ENCODE measurements around the gene NTNG2. TPM values are rescaled to one million over a fixed set of nuclear protein-coding genes. Genes with fewer than 3 reads are reported as not detected.

Gene NTNG2
- total and polyA plus RNA-seq, 3 experiments from 2014 or later = 1.3 to 3.6 (median 2.0) TPM

DNA sequence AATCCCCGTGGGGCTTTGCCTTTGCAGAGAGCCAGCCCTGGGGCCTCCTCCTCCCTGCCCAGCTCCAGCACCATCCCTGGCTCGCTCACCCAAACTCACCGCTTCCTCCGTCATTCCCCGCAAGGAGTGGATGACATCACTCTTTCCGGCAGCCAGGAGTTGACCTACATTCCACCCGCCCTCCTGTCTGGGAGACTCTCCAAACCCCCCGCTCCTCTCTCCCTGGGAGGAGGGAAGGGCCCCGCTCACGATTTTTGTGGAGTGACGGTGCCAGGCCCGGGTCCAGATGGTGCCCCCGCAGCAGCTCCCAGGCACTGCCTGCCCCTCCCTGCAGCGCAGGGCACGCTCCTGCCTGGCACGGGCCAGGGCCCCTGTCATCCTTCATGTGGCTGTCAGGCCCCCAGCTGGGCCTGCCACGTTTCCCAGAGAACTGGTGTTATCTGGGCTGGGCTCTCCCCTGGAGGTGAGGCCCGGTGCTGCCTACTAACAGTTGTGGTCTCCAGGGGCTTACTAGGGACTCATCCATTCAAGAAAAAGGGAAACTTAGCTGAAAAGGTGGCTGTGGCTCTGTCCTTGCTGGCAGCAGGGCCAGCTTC is 52.3 kb downstream of the NTNG2 start:
- no peak for DNase-seq
- H3K4me3 ChIP-seq (ENCODE audit: low read length) = no peak overlapping the region
- no peaks in the 10 kb centered on the region for H3K36me3 Mint-ChIP-seq
- no peaks in the 10 kb centered on the region for H3K9me3 ChIP-seq (ENCODE audit: low read length)
- no peaks in the 10 kb centered on the region for H3K36me3 ChIP-seq (ENCODE audit: insufficient read depth, low read length)
- no peak overlapping the region for H3K27ac ChIP-seq (ENCODE audit: low read depth, low read length)
- POLR2A ChIA-PET = no interaction called here
- no peaks in the 10 kb centered on the region for H3K9me3 Mint-ChIP-seq
- CTCF ChIA-PET = no interaction called here
- no peaks in the 10 kb centered on the region for H3K27me3 ChIP-seq (ENCODE audit: insufficient read depth, low read length, poor library complexity, severe bottlenecking)
- no peaks in the 10 kb centered on the region for H3K4me1 Mint-ChIP-seq
- no peak overlapping the region for H3K4me3 Mint-ChIP-seq
- no peak overlapping the region for H3K27ac Mint-ChIP-seq
- H3K4me1 ChIP-seq (ENCODE audit: insufficient read depth, low read length) = no peaks in the 10 kb centered on the region
- peaks cover 0 to 3% of the 10 kb centered on the region in 2 donors for H3K27me3 Mint-ChIP-seq

DNA sequence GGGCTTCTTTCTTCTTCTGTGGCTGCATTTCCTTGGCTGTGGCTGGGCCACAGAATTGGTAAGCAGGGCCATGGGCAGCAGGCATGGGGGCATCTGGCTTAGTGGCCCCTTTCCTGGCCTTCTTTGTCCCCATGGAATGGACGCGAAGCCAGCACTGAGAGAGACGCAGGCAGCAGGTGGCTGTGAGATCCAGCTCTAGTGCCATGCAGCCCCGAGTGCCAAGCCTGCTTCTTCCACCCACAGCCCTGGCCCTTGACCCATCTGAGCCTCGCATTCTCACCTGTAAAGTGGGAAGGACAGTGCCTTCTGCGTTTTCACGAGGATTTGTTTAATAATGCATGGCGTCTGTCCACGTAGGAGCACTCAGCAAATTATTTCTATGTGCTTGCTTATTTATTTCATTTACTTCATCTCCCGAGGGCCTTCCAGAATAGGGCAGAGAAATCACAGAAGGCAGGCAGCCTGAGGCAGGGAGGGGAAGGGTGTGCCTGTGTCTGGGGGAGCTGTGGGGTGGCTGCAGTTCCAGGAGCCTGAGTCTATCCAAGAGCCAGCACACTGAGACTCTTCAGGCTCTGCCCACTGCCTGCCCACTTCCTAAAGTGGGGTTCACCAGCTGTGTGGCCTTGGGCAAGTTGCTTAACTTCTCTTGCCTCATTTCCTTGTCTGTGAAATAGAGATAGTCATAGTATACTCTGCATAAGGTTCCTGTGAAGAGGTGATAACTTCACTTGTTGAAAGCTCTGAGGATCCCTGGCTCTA is 55.2 kb downstream of the NTNG2 start:
- DNase-seq = no peak
- Histone ChIP-seq H3K27me3 (ENCODE audit: insufficient read depth, low read length, poor library complexity, severe bottlenecking) (no peaks in the 10 kb centered on the region), H3K4me1 (ENCODE audit: insufficient read depth, low read length) (no peaks in the 10 kb centered on the region), H3K27ac (ENCODE audit: low read depth, low read length) (no peak overlapping the region), H3K9me3 (ENCODE audit: low read length) (no peaks in the 10 kb centered on the region), H3K36me3 (ENCODE audit: insufficient read depth, low read length) (no peaks in the 10 kb centered on the region), H3K4me3 (ENCODE audit: low read length) (no peak overlapping the region)
- H3K36me3 Mint-ChIP-seq = no peaks in the 10 kb centered on the region
- peaks cover 0 to 7% of the 10 kb centered on the region in 2 donors for H3K27me3 Mint-ChIP-seq
- ChIA-PET CTCF (no interaction called here), POLR2A (no interaction called here)
- peak overlapping the region in 1 of 8 donors; percentile 66 for H3K27ac Mint-ChIP-seq
- no peaks in the 10 kb centered on the region for H3K9me3 Mint-ChIP-seq
- no peak overlapping the region for H3K4me3 Mint-ChIP-seq
- no peaks in the 10 kb centered on the region for H3K4me1 Mint-ChIP-seq

DNA sequence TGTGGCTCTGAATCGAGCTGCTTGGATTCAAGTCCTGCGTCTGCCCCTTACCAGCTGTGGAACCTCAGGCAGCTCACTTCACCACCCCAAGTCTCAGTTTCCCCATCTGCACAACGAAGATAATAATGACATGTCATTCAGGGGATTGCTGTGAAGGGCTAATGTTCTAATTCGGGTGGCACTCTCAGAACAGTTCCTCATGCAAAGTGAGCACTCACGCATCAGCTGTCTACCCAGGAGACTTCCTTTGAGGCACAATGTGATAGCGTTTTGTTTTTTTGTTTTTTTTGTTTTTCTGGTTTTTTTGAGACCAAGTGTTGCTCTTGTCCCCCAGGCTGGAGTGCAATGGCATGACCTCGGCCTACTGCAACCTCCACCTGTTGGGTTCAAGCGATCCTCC is 56.4 kb downstream of the NTNG2 start:
- H3K4me1 ChIP-seq (ENCODE audit: insufficient read depth, low read length) = no peaks in the 10 kb centered on the region
- Mint-ChIP-seq H3K27me3 (peaks cover 0 to 4% of the 10 kb centered on the region in 2 donors), H3K4me3 (no peak overlapping the region), H3K9me3 (no peaks in the 10 kb centered on the region), H3K36me3 (no peaks in the 10 kb centered on the region), H3K27ac (no peak overlapping the region), H3K4me1 (no peaks in the 10 kb centered on the region)
- H3K27me3 ChIP-seq (ENCODE audit: insufficient read depth, low read length, poor library complexity, severe bottlenecking) = no peaks in the 10 kb centered on the region
- no peaks in the 10 kb centered on the region for H3K9me3 ChIP-seq (ENCODE audit: low read length)
- DNase-seq = no peak
- ChIA-PET CTCF (no interaction called here), POLR2A (no interaction called here)
- H3K27ac ChIP-seq (ENCODE audit: low read depth, low read length) = no peak overlapping the region
- H3K4me3 ChIP-seq (ENCODE audit: low read length) = no peak overlapping the region
- H3K36me3 ChIP-seq (ENCODE audit: insufficient read depth, low read length) = no peaks in the 10 kb centered on the region

DNA sequence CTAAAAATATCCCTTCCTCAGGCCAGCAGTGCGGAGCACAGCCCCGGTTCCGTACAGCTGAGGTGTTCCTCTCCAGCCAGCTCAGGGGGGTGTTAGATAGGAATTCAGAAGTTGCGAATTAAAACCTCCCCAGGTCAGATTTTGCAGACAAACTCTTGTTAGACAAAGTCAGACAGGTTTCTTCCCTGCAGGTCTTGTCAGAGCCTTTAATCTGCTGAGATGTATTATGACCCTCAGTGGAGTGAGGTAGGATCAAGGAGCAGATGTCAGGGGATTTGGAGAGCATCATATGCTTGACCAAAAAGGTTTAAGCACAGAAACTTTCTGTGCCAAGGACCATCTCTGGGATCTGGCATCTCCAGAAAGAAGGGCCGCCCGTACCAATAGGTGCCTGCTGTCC is 60.1 kb downstream of the NTNG2 start:
- CTCF ChIA-PET = no interaction called here
- H3K4me1 ChIP-seq (ENCODE audit: insufficient read depth, low read length) = no peaks in the 10 kb centered on the region
- no peaks in the 10 kb centered on the region for H3K27me3 ChIP-seq (ENCODE audit: insufficient read depth, low read length, poor library complexity, severe bottlenecking)
- Mint-ChIP-seq H3K9me3 (no peaks in the 10 kb centered on the region), H3K27me3 (peaks cover 3 to 4% of the 10 kb centered on the region in 2 donors), H3K27ac (no peak overlapping the region), H3K36me3 (no peaks in the 10 kb centered on the region), H3K4me3 (no peak overlapping the region), H3K4me1 (no peaks in the 10 kb centered on the region)
- no peaks in the 10 kb centered on the region for H3K9me3 ChIP-seq (ENCODE audit: low read length)
- POLR2A ChIA-PET = no interaction called here
- no peaks in the 10 kb centered on the region for H3K36me3 ChIP-seq (ENCODE audit: insufficient read depth, low read length)
- DNase-seq = no peak
- H3K27ac ChIP-seq (ENCODE audit: low read depth, low read length) = no peak overlapping the region
- no peak overlapping the region for H3K4me3 ChIP-seq (ENCODE audit: low read length)

DNA sequence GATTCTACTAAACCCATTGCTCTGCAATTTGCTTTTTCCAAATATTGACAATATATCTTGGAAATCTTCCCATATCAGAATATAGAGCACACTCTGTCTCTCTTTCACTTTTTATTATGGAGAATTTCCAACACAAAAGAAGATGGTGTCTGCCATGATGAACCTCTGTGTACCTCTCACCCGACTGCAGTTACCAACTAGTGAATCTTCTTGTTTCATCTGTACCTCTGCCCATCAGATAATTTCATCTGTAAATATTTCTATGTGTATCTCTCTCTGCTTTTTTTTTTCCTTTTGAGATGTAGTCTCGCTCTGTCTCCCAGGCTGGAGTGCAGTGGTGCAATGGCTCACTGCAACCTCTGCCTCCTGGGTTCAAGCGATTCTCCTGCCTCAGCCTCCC is 62.8 kb downstream of the NTNG2 start:
- POLR2A ChIA-PET = no interaction called here
- no peak for DNase-seq
- no peak overlapping the region for H3K4me3 Mint-ChIP-seq
- H3K27ac Mint-ChIP-seq = no peak overlapping the region
- Histone ChIP-seq H3K9me3 (ENCODE audit: low read length) (no peaks in the 10 kb centered on the region), H3K4me1 (ENCODE audit: insufficient read depth, low read length) (no peaks in the 10 kb centered on the region), H3K27ac (ENCODE audit: low read depth, low read length) (no peak overlapping the region), H3K4me3 (ENCODE audit: low read length) (no peak overlapping the region), H3K36me3 (ENCODE audit: insufficient read depth, low read length) (no peaks in the 10 kb centered on the region), H3K27me3 (ENCODE audit: insufficient read depth, low read length, poor library complexity, severe bottlenecking) (no peaks in the 10 kb centered on the region)
- no peaks in the 10 kb centered on the region for H3K36me3 Mint-ChIP-seq
- H3K27me3 Mint-ChIP-seq = peaks cover 3 to 4% of the 10 kb centered on the region in 2 donors
- no peaks in the 10 kb centered on the region for H3K4me1 Mint-ChIP-seq
- no peaks in the 10 kb centered on the region for H3K9me3 Mint-ChIP-seq
- CTCF ChIA-PET = no interaction called here

DNA sequence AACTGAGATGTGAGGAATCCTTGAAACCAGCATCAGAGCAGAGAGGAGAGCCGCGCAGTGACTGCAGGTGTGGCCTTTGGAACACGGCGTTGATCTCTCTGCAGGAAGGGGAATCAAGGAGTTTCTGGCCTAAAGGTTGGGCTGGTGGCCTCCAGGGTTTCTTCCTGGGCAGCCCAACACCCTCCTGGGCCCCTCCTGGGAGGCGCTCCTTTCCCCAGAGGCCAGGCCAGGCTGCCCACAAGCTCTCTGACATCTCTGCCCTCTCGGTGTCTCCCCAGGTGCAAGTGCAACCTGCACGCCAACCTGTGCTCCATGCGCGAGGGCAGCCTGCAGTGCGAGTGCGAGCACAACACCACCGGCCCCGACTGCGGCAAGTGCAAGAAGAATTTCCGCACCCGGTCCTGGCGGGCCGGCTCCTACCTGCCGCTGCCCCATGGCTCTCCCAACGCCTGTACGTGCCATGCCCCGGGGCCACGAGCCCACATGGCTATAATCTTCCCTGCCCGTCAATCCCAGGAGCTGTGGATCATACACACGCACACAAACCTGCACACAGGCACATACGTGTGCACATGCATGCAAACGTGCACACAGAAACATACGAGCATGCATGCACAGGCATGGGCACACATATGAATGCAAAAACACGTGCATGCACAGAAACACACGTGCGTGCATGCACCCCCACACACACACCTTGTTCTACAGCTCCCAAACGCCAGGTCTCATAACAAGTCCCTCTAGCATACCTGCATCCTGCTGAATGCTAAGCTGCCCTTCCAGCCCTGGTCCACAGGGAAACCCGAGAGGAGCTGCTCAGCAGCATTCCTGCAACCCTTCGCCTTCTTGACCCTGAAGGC is 64.9 kb downstream of the NTNG2 start:
- ChIA-PET CTCF (no interaction called here), POLR2A (no interaction called here)
- Mint-ChIP-seq H3K9me3 (no peaks in the 10 kb centered on the region), H3K36me3 (no peaks in the 10 kb centered on the region), H3K4me1 (no peaks in the 10 kb centered on the region), H3K27me3 (peaks cover 0 to 3% of the 10 kb centered on the region in 2 donors), H3K27ac (no peak overlapping the region), H3K4me3 (no peak overlapping the region)
- no peak overlapping the region for H3K4me3 ChIP-seq (ENCODE audit: low read length)
- H3K36me3 ChIP-seq (ENCODE audit: insufficient read depth, low read length) = no peaks in the 10 kb centered on the region
- H3K27ac ChIP-seq (ENCODE audit: low read depth, low read length) = no peak overlapping the region
- no peaks in the 10 kb centered on the region for H3K4me1 ChIP-seq (ENCODE audit: insufficient read depth, low read length)
- H3K9me3 ChIP-seq (ENCODE audit: low read length) = no peaks in the 10 kb centered on the region
- DNase-seq = no peak
- no peaks in the 10 kb centered on the region for H3K27me3 ChIP-seq (ENCODE audit: insufficient read depth, low read length, poor library complexity, severe bottlenecking)

DNA sequence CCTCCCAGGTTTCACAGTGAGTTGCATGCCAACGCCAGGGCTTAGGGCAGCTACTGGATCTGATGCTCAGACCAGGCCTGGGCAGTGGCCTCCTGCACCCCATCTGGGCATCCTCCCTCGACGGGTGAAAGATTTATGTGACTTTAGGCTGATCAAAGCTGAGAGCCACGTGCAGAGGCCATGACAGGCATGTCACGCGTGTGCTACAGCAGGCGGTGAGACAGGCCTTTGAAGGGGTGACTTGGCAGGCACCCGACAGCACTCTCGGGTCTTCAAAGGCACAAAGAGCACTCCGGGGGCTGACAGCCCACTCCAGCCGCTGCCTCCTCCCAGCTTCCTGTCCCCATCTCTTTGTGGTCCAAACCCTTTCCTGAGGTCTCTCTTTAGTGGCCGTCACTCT is 66.2 kb downstream of the NTNG2 start:
- Histone ChIP-seq H3K27me3 (ENCODE audit: insufficient read depth, low read length, poor library complexity, severe bottlenecking) (no peaks in the 10 kb centered on the region), H3K4me1 (ENCODE audit: insufficient read depth, low read length) (no peaks in the 10 kb centered on the region), H3K4me3 (ENCODE audit: low read length) (no peak overlapping the region), H3K36me3 (ENCODE audit: insufficient read depth, low read length) (no peaks in the 10 kb centered on the region), H3K9me3 (ENCODE audit: low read length) (no peaks in the 10 kb centered on the region), H3K27ac (ENCODE audit: low read depth, low read length) (no peak overlapping the region)
- peaks cover 0 to 3% of the 10 kb centered on the region in 2 donors for H3K27me3 Mint-ChIP-seq
- ChIA-PET CTCF (no interaction called here), POLR2A (no interaction called here)
- no peaks in the 10 kb centered on the region for H3K36me3 Mint-ChIP-seq
- no peaks in the 10 kb centered on the region for H3K4me1 Mint-ChIP-seq
- no peaks in the 10 kb centered on the region for H3K9me3 Mint-ChIP-seq
- H3K27ac Mint-ChIP-seq = peak overlapping the region in 1 of 8 donors; percentile 91
- no peak overlapping the region for H3K4me3 Mint-ChIP-seq
- no peak for DNase-seq

DNA sequence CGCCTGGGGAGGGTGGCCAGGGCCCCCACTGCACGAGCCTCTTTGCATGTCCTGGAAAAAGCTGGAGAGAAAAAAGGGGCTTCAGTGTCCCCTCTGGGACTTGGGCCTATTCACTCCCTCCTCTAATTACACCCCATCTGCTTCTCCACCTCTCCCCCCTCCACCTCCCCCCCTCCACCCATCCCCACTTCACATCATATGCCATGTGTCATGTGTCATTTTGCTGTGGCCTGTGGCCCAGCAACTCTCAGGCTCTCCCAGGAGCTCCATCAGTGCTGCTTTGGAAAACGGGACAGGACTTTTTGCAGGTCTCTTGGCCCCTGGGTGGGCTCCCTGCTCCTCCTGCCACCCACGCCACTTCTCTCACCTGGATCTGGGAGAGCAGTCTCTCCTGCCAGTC is 68.7 kb downstream of the NTNG2 start:
- CTCF ChIA-PET = no interaction called here
- no peak overlapping the region for H3K4me3 ChIP-seq (ENCODE audit: low read length)
- POLR2A ChIA-PET = no interaction called here

More for the DNA sequence above, 68.7 kb downstream of the NTNG2 start:
- Histone ChIP-seq H3K9me3 (ENCODE audit: low read length) (no peaks in the 10 kb centered on the region), H3K36me3 (ENCODE audit: insufficient read depth, low read length) (no peaks in the 10 kb centered on the region), H3K27ac (ENCODE audit: low read depth, low read length) (no peak overlapping the region), H3K4me1 (ENCODE audit: insufficient read depth, low read length) (no peaks in the 10 kb centered on the region), H3K27me3 (ENCODE audit: insufficient read depth, low read length, poor library complexity, severe bottlenecking) (no peaks in the 10 kb centered on the region)
- Mint-ChIP-seq H3K4me1 (no peaks in the 10 kb centered on the region), H3K9me3 (no peaks in the 10 kb centered on the region), H3K27ac (no peak overlapping the region), H3K36me3 (no peaks in the 10 kb centered on the region), H3K27me3 (peaks cover 2 to 3% of the 10 kb centered on the region in 2 donors), H3K4me3 (no peak overlapping the region)
- DNase-seq = no peak
